ENCODE data around the gene LAMA3. TPM values are rescaled to one million over a fixed set of nuclear protein-coding genes. Genes with fewer than 3 reads are reported as not detected.

Gene LAMA3
- total and polyA plus RNA-seq, 2 experiments from 2014 or later = 3.9 to 4.9 TPM

- TF ChIP-seq ZNF462 (CRISPR knock-in tag; IDR thresholded peaks at IDR 0.05) (no peak), ZNF331 (CRISPR knock-in tag; IDR thresholded peaks at IDR 0.05; ENCODE audit: low read depth) (no peak), STAT1 (IDR thresholded peaks at IDR 0.05; ENCODE audit: unreplicated experiment) (no peak), NANOG (IDR thresholded peaks at IDR 0.05; ENCODE audit: borderline replicate concordance) (no peak), POLR2AphosphoS5 (IDR thresholded peaks at IDR 0.05; ENCODE audit: low read depth) (no peak), JUNB (IDR thresholded peaks at IDR 0.05; ENCODE audit: unreplicated experiment) (no peak), CTCF (conservative IDR thresholded peaks at IDR 0.05; ENCODE audit: low read depth in 2 of 2) (no peak), ZNF114 (CRISPR knock-in tag; IDR thresholded peaks at IDR 0.05) (no peak), CREB1 (CRISPR knock-in tag; IDR thresholded peaks at IDR 0.05; ENCODE audit: low read depth) (no peak)
- TF ChIP-seq, protein P1, sequence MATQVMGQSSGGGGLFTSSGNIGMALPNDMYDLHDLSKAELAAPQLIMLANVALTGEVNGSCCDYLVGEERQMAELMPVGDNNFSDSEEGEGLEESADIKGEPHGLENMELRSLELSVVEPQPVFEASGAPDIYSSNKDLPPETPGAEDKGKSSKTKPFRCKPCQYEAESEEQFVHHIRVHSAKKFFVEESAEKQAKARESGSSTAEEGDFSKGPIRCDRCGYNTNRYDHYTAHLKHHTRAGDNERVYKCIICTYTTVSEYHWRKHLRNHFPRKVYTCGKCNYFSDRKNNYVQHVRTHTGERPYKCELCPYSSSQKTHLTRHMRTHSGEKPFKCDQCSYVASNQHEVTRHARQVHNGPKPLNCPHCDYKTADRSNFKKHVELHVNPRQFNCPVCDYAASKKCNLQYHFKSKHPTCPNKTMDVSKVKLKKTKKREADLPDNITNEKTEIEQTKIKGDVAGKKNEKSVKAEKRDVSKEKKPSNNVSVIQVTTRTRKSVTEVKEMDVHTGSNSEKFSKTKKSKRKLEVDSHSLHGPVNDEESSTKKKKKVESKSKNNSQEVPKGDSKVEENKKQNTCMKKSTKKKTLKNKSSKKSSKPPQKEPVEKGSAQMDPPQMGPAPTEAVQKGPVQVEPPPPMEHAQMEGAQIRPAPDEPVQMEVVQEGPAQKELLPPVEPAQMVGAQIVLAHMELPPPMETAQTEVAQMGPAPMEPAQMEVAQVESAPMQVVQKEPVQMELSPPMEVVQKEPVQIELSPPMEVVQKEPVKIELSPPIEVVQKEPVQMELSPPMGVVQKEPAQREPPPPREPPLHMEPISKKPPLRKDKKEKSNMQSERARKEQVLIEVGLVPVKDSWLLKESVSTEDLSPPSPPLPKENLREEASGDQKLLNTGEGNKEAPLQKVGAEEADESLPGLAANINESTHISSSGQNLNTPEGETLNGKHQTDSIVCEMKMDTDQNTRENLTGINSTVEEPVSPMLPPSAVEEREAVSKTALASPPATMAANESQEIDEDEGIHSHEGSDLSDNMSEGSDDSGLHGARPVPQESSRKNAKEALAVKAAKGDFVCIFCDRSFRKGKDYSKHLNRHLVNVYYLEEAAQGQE (IDR thresholded peaks at IDR 0.05; ENCODE audit: unreplicated experiment) = no peak
These were observed 250.6 kb downstream of the LAMA3 start (continued) for GRCh38 chr18:23939896-23940295.
